ENCODE data around the gene IL19. TPM values are rescaled to one million over a fixed set of nuclear protein-coding genes. Genes with fewer than 3 reads are reported as not detected.
A peak's percentile ranks its signal among the peaks of the same experiment; 100 is the strongest.

Gene IL19
- total and polyA plus RNA-seq, 4 donors = 0.10 to 0.68 (median 0.12) TPM; not detected in 1

GRCh38 chr1:206738370-206739366 is 31.9 kb upstream of the IL19 start:
- TF ChIP-seq CTCF (IDR thresholded peaks at IDR 0.05; ENCODE audit: control extremely low read depth, extremely low read depth) = no peak
- Histone ChIP-seq H3K4me1 (ENCODE audit: control insufficient read depth in 5 of 5, insufficient read depth in 5 of 5, low read length in 5 of 5) (peaks cover 0 to 6% (median 0%) of the 10 kb centered on the region in 5 donors), H3K9me3 (ENCODE audit: control insufficient read depth in 4 of 4, insufficient read depth in 3 of 4, low read length in 3 of 4) (no peaks in the 10 kb centered on the region), H3K9ac (ENCODE audit: insufficient read depth in 1 of 2, low read length in 2 of 2) (no peak overlapping the region), H3K36me3 (ENCODE audit: control insufficient read depth in 4 of 4, insufficient read depth in 4 of 4, low read length in 4 of 4) (peaks cover 0 to 14% (median 3%) of the 10 kb centered on the region in 4 donors), H3K27me3 (ENCODE audit: control insufficient read depth in 3 of 3, insufficient read depth in 3 of 3, low read length in 2 of 3) (no peaks in the 10 kb centered on the region), H3K4me3 (no peak overlapping the region), H3K27ac (ENCODE audit: low read depth in 1 of 2, low read length in 1 of 2) (no peak overlapping the region)
- 59 to 75% methylated on average over 3 of the region's 3 CpGs for WGBS, 2 donors
- no peak for ATAC-seq (ENCODE audit: insufficient read depth, low FRiP score)
- DNase-seq = peak in 1 of 3 donors; percentile 30

- peaks cover 0 to 6% (median 0%) of the 10 kb centered on the region in 5 donors for H3K4me1 ChIP-seq (ENCODE audit: control insufficient read depth in 5 of 5, insufficient read depth in 5 of 5, low read length in 5 of 5)
- no peak for ATAC-seq (ENCODE audit: insufficient read depth, low FRiP score)
Observed at GRCh38 chr1:206739411-206740076, 31.0 kb upstream of the IL19 start.

GRCh38 chr1:206741142-206741701 is 29.4 kb upstream of the IL19 start:
- no peaks in the 10 kb centered on the region for H3K36me3 ChIP-seq (ENCODE audit: control insufficient read depth in 4 of 4, insufficient read depth in 4 of 4, low read length in 4 of 4)
- DNase-seq (no peak), ATAC-seq (ENCODE audit: insufficient read depth, low FRiP score) (no peak)
- 90 to 95% methylated on average over 6 of the region's 6 CpGs for WGBS, 2 donors
- H3K4me3 ChIP-seq = no peak overlapping the region
- peaks cover 0 to 6% (median 0%) of the 10 kb centered on the region in 5 donors for H3K4me1 ChIP-seq (ENCODE audit: control insufficient read depth in 5 of 5, insufficient read depth in 5 of 5, low read length in 5 of 5)
- no peak for TF ChIP-seq CTCF (IDR thresholded peaks at IDR 0.05; ENCODE audit: control extremely low read depth, extremely low read depth)
- no peaks in the 10 kb centered on the region for H3K9me3 ChIP-seq (ENCODE audit: control insufficient read depth in 4 of 4, insufficient read depth in 3 of 4, low read length in 3 of 4)
- H3K27ac ChIP-seq (ENCODE audit: low read depth in 1 of 2, low read length in 1 of 2) = no peak overlapping the region
- H3K9ac ChIP-seq (ENCODE audit: insufficient read depth in 1 of 2, low read length in 2 of 2) = no peak overlapping the region
- no peaks in the 10 kb centered on the region for H3K27me3 ChIP-seq (ENCODE audit: control insufficient read depth in 3 of 3, insufficient read depth in 3 of 3, low read length in 2 of 3)

More at GRCh38 chr1:206739411-206740076, 31.0 kb upstream of the IL19 start:
- 32 to 33% methylated on average over 5 of the region's 5 CpGs for WGBS, 2 donors
- Histone ChIP-seq H3K27me3 (ENCODE audit: control insufficient read depth in 3 of 3, insufficient read depth in 3 of 3, low read length in 2 of 3) (no peaks in the 10 kb centered on the region), H3K9ac (ENCODE audit: insufficient read depth in 1 of 2, low read length in 2 of 2) (no peak overlapping the region), H3K9me3 (ENCODE audit: control insufficient read depth in 4 of 4, insufficient read depth in 3 of 4, low read length in 3 of 4) (no peaks in the 10 kb centered on the region), H3K36me3 (ENCODE audit: control insufficient read depth in 4 of 4, insufficient read depth in 4 of 4, low read length in 4 of 4) (peaks cover 0 to 10% (median 3%) of the 10 kb centered on the region in 4 donors), H3K4me3 (no peak overlapping the region), H3K27ac (ENCODE audit: low read depth in 1 of 2, low read length in 1 of 2) (no peak overlapping the region)
- no peak for TF ChIP-seq CTCF (IDR thresholded peaks at IDR 0.05; ENCODE audit: control extremely low read depth, extremely low read depth)
- peak in 1 of 3 donors; percentile 16 for DNase-seq

Measured in lung (tissue), 12 donors.